DMS 273 (cell line): Measurements from ENCODE around the gene PCGF1.

Experiments
- DNase-seq: peaks from one replicate; lab custom pipeline; 2025; ENCODE audit not compliant: unreplicated experiment; lab: John Stamatoyannopoulos, UW

Gene PCGF1

DNA sequence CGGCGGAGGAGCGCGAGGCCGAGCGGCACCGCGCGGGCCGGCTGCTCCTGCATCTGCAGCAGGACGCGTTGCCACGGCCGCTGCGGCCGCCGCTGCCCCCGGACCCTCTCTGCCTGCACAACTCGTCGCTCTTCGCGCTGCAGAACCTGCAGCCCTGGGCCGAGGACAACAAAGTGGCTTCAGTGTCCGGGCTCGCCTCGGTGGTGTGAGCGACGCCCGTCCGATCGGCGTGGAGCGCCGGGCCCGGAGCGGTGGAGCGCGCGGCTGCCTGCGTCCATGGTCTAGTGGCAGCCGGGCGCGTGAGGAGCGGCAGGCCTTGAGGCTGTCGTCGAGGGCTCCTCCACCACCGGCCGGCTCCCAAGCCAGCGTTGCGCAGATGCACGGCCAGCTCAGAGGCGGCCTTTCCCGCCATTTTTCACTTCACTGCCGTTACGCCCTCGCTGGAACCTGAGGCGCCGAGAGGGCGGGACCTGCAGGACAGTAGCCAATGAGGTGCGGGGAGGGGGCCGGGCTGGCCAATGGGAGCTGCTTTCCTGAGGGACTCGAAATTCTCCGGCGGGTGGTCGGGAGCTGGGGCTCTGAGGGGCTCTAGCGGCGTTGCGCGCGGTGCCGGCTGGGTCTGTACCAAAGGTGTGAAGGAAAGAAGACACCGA, 8.6 kb upstream of the PCGF1 start:
- DNase-seq: no peak

DNA sequence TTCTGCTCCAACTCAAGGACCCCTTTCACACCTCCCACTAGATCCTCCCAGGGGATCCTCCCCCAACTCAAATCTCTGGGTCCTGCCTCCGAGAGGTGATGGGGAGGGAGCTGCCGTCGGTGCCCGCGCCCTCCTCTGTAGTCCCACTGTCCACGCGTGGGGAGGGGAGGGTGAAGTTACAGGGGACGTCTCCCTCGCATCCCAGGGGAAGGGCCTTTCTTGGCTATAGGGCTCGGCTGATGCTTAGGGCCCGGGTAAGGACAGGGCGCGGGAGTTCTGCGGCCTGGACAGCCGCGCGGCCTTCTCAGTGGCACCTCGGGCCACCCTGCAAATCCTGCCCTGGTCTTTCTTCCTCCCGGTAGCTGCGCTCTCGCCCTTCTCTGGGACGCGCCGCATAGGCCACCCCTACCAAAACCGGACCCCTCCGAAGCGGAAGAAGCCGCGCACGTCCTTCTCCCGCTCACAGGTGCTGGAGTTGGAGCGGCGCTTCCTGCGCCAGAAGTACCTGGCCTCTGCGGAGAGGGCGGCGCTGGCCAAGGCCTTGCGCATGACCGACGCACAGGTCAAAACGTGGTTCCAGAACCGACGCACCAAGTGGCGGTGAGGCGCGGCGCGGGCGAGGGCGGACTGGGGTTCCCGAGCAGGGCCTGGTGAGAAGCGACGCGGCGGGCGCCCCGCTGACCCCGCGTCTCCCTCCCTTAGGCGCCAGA, 7.9 kb upstream of the PCGF1 start:
- peak; percentile 39 for DNase-seq

DNA sequence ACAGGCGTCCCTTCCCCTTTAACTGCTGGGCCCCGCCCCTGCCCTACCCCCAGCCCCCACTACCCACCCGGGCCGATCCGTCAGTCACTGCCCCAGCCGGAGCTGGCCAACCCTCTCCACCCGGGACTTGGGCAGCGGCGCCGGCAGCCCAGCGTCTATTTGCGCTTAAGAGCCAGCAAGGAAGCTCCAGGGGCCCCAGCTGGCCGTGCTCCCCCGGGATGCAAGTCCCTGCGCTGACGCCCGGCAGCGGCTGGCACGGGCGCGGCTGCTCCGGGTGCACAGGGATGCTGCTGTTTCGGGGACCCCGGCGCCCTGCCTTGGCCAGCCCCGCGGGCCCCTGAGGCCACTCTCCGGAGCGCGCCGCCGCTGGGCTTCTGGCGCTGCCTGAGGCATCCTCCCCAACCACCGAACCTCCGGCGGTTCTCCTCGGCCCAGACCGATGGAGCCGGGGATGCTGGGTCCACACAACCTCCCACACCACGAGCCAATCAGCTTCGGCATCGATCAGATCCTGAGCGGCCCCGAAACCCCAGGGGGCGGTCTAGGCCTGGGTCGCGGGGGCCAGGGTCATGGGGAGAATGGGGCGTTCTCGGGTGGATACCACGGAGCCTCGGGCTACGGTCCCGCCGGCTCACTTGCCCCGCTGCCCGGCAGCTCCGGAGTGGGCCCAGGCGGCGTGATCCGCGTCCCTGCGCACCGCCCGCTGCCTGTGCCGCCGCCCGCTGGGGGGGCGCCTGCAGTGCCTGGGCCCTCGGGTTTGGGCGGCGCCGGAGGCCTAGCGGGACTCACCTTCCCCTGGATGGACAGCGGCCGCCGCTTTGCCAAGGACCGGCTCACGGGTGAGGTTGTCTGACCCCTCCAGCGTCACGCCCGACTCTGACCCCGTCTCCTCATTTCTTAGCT, 7.1 kb upstream of the PCGF1 start, which contains the start of gene TLX2:
TSS of gene TLX2 (plus strand) at position 83 of the 903 bp plus-strand sequence. CDS start at position 440, 357 bp downstream.
- DNase-seq: peak; percentile 54

DNA sequence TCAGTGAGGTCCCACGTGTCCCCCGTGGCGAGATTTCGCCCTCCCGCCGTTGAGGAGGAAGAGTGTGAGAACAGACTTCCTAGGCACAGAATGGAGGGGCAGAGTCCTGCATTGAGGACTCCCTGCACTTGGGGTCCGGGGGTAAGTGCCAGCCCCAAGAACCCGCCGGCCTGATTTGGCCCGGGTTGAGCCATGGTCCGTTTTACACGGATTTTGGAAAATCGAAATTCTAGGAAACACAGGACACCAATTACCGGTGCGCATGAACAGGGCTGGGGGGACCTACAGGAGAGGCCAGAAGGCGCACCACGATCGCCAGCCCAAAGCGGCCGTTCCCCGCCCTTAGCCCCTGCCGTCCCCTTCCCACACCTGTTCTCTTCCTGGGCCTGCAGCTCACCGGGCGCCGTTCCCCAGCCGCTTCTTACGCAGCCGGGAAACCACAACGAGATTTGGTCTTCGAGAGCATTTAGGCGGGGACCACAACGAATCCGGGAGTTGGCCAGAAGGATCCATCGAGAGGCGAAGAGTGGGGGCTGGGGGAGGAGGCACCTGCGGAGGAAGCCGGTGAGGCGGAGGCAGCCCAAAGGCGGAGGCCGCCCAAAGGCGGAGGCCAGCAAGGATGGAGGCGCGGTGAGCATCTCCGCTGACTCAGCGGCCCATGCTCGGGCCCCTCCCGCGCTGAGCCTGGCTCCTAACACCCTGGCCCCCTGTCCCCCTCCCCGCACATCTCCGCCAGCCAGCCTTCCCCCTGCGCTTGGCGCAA, 6.3 kb upstream of the PCGF1 start:
- peak; percentile 49 for DNase-seq

DNA sequence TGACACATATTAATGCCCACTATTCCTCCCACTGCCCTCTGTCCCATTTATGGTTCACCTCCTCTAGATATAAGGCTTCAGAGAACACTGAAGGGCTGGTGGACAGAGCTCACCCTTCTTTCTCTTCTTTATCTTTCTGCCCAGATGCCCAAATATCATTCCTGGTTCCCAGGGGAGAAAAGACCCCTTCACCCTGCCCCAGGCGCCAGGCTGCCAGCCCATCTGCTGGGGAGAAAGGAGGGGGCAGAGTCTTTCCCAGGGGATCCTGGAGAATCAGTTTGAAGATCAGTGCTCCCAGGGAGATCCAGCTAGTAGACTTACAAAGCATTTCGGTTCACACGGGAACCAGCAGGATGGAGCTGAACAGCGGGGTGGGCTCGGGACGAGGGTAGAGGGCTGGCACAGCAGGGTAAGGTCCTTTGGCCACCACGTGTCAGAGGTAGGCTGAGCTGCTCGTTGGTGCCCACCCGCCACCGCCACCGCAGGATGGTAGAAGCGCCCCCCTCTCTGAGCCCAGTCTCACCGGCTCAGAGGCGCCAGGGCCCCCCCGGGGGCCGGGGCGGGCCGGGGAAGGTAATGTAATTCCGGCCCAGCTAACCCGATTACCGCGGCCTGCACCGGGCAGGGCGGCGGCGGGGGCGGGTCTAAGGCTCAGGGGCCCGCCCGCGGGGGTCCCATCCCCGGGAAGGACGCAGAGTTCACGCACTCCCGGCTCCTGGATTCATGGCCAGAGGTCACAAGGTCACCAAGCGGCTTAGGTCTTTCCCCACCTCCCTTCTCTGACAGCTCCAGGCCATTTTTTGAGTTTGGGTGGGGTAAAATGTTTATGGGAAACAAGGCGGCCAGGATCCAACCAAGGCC, 5.5 kb upstream of the PCGF1 start:
- DNase-seq: peak; percentile 23

DNA sequence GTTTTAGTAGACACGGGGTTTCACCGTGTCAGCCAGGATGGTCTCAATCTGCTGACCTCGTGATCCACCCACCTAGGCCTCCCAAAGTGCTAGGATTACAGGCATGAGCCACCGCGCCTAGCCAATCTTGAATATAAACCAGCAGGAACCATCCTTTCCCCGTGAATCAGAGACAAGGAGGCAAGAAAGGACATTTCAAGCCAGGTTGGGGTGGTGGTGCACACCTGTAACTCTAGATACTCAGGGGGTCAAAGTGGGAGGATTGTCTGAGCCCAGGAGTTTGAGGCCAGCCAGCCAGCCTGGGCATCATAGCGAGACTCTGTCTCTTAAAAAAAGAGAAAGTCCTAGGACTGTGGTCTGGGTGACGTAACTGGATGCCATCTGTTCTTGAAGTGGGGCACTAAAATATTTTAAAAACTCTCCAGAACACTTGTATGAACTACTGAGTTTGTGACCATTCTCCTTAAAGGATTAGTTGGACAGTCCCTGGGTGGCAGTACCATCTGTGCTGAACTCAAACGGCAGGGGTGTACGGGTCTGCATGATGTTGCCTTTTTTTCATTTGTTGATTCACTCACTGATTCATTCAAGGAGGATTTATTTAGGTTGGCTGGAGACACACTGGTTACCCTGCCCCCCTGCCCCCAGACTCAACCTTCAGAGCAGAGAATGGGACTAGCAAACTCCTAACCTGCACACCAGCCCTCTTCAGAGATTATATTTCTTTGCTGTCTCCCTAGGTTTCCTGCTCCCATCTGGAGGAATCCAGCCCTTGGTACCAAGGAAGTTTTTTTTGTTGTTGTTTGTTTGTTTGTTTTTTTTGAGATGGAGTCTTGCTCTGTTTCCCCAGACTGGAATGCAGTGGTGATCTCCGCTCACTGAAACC, 3.9 kb upstream of the PCGF1 start:
- DNase-seq: peak; percentile 65

DNA sequence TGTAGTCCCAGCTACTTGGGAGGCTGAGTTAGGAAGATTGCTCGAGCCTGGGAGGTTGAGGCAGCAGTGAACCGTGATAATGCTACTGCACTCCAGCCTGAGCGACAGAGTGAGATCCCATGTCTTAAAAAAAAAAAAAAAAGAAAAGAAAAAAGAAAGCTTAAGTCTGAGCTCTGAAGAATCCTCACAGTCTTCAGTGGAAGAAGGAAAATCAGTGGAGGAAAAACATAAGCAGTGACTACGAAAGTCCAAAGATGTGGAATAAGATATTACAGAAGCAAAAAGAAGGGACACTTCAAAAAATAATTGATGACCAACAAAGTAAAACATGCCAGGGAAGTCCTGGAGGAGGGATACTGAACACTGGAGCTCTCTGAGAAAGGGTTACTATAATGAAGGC, 2.8 kb upstream of the PCGF1 start:
- DNase-seq: no peak

DNA sequence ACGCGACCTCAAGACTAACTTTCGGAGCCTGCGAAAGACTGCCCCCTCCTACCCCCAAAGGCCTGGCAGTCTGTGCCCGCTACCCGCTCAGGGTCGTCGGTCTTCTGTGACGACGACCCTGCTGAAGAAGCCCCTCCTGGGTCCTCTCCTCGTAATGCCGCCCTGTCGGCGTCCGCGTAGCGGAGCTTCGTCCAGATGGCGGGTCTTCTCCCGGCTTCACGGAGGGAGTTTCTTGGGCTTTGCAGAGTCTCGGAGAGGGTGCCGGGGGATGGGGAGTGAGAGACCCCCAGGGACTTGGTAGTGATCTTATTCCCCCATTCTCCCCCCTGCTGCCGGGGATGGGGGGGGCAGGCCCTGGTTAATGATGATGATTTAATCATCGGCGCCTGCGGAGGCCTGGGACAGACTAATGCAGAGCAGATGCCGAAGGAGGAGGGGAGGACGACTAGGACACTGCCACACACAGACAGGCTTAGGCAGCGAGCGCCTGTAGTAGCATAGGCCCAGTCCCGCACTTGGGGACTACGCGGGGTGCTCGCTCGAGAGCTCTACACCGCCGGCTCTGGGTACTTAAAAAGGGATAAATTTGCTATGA, 528 bp upstream of the PCGF1 start:
- DNase-seq: peak; percentile 83

DNA sequence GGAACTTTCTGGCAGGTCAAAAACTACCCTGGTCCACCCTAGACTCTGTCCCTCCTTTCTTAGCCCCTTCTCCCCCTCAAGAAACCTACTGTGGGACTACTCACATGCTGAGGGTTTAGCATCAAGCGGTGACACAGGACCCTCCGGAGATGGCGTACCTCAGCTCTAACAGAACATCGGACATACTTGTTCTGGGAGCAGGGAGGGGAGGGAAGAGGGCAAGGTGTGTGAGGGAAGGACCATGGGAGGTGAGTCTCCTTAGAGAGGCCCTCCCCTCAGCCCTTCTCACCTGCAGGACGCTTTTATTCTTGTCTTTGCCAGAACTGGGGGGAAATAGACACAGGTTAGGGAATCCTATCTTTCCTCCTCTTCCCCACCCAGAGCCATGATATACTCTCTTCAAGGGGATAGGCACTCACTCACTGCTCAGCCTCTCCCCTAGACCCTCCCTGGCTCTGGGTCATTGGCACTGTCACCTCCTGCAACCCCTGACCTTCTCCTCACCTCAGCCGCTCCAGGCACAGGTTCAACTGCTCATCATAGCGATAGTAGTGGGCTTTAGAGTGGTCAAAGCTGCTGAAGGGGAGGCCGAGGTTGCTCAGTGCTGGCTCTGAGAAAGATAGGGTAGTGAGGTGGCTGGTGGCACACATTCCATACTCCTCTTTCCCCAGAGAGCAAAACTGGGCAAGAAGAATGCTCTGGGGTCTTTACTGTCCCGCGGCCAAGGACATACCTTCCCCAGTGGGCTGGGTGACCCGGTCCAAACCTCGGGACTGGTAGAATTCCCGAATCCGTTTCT, 1.8 kb downstream of the PCGF1 start:
- no peak for DNase-seq

DNA sequence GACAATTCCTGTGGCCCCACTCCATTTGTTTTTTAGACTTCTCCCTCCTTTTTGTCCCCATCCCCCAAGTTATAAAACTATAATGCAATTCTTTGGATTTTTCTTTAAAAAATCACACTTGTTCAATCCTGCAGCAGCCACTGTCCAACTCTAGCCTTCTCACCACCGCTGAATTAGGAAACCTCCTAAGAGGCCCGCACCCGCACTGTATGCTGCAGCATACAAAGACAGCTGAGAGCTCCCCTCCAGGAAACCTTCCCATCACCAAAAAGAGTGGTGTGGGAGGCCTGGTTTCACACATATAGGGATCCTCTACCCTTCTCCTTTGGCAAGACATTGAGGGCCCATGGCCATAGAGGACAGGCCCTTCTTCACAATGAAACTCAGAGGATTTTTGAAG, 2.9 kb downstream of the PCGF1 start:
- DNase-seq: no peak

DNA sequence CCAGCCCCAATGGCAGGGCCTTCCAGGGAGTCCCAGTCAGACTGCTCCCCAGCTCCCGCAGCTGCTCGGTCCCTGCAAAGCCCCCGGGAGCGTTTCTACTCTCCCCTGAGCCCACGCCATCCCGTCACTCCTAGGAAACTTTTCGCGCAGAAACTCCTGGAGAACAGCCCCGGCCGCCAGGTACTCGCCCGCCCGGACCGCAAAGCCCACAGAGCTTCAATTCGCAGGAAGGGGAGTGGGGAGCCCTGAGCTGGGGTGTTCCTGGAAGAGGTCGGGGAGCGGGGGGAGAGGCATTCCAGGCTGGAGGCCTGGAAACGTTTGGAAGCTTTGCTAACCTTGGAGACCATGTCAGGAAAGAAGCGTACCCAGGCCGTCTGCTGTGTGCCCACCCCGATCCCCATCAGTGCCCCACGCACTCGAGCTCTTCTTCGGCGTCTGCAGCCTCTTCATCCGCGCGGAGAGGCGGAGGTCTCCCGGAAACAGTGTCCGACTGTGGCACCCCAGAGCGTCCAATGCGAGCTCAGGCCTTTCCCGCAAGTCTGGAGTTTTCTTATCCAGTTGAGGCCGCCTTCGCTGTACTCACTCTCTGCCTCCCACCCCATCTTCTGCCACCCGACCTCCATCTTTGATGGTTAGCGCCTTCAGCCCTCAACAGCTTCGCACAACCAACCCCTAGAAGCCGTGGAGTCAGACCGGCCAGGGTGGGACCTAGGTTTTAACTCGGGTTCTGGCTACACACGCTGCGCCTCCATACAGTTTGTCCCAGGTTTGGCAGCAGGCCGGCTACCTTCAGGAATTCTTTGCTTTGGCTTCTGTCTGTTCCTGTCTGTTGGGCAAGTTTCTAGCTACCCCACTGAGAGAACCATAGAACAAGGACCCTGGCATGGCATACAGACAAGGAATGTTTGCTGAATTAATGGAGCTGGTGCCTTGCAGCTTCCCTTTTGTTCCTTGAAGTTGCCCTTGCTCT, 3.7 kb downstream of the PCGF1 start:
- no peak for DNase-seq

DNA sequence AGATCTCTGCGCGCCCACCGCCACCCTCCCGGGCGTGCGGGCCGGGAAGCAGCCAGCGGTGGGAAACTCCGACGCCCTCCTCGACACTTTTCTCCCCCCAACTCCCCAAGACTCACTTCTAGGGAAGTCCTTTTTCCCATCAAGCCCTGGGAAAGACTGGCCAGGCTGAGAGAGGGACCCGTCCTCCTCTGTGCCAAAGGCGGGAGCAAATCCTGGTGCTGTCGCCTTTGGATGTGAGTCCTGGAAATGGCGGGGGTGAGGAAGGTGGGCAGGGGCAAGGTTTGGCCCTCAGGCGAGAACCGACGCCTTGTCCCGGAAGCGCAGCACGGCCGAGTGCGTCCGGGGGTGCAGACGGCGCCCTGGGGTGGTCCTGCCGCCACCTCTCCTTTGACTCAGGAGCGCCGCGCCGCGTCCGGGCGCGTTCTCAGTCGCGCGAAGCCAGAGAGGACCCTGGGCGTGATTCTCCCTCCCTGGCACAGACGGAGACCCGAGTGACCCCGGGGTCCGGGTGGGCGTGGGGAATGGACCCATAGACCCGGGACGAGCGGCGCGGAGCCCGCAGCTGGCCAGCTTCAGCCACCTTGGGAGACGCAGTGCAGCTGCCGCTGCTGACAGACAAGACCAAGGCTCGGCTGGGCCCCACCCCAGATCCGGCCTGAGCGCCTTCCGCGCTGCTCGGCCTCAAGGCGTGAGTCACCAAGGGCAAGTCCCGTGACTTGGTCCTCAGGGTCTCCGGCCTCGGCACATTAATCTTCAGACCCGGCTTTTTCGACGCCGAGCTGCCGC, 4.6 kb downstream of the PCGF1 start:
- DNase-seq: peak; percentile 51

DNA sequence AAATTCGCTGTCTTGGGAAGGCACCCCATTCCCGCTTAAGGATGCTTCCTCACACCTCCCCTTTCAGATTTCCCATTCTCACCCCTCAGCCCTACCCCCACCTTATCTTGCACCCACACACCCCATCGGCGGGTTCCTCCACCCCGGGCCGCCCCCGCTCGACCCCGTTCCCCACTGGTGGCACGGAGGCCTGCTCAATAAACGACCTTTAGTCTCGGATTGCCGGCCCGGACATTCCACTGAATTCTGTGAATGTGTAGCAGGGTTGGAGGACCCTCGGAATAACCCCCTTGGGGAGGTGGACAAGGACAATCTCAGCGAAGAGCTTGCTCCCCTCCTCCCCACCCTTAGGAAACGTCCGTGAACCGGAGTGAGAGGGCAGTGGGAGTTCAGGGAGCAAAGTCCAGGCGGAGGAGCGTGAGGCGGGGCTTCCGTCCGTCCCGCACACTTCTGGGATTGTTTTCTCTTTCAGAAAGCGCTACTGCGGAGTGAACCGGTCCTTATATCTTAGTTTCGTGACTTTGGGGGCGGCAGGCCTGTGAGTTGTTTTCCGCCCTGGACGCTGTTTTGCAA, 5.3 kb downstream of the PCGF1 start:
- no peak for DNase-seq

DNA sequence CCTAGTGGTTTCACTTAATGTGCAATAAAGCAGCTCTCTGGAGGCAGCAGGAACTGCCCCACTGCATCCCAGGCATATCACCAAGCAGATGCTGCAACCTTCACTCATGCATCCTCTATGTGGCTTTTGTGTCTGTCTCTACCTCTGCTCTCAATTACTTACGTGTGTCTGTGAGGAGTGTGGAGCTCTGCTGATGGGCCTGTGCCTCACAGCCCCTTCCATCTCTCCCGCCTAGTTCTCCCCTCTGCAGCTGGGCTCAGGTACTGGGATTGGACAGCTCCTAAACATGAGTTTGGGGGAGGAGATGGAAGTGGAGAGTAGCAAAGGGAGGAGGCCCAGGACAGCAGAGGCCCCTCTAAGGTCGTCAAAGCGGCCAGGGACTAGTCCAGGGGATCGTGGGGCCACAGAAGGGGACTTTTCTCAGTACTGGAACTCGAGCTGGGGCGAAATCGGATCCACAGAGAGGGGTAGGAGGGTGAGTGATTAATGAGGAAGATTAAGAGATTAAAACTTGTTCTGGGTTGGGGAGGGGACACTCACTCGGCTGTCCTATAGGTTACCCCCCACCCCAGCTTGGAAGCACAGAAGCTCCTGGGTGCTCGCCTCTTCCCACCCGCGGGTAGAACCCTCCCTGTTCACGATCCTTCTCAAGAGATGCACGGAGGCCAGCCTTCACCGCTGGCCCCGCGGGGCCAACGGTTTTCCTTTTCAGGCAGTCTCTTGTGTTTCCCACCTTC, 6.0 kb downstream of the PCGF1 start:
- no peak for DNase-seq

DNA sequence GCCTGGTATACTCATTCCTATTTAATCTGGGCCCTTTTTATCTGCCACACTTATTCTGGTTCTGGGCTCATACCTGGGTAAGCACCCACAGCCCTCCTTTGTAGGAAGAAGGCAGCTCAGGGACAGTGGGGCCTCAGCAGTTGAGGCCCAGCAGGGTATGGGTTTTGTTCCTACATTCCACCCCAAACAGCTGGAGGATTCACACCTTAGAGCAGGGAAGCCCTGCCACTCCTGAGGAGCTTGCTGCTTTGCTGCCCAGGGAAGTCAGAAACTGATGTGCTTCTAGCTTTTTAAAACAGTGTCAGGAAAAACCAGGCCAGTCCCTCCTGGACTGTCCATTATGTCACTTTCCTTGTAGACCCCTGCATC, 6.9 kb downstream of the PCGF1 start:
- no peak for DNase-seq
